OCI-LY7 (cell line): ENCODE measurements around the gene FCMR. TPM values are rescaled to one million over a fixed set of nuclear protein-coding genes. Genes with fewer than 3 reads are reported as not detected.
A peak's percentile ranks its signal among the peaks of the same experiment; 100 is the strongest.

Experiments
- BruUV-seq: library from RNA; stranded (reverse); fragments of 400-500 nt; replicated peaks from 2 replicates; lab custom pipeline; 2021; lab: Mats Ljungman, UMichigan
- CTCF ChIA-PET: fragments of 300-600 bp; sonication (Branson Sonifier 250); formaldehyde crosslinking; loops from one replicate; lab custom pipeline; 2022; ENCODE audit warnings: antibody characterized with exemption; ENCODE audit not compliant: unreplicated experiment; lab: Charles Lee
- POLR2A ChIA-PET: fragments of 300-600 bp; sonication (Branson Sonifier 250); formaldehyde crosslinking; loops from one replicate; lab custom pipeline; 2022; ENCODE audit warnings: antibody characterized with exemption; lab: Charles Lee
- DNase-seq: peaks from one replicate; pipeline ENCODE4 v3.0.0-alpha.2; 2015; ENCODE audit warnings: low spot score
- H2AFZ ChIP-seq: fragments of 200-600 bp; sonication (generic), shearing (Covaris generic); 2 replicates; pipeline ENCODE4 v1.6.1; 2014; ENCODE audit warnings: mild to moderate bottlenecking, antibody characterized with exemption, low read length, moderate library complexity
- H3K27ac ChIP-seq: fragments of 200-600 bp; sonication (generic); 2 replicates; pipeline ENCODE4 v1.5.1; 2014; ENCODE audit warnings: mixed run types, low read depth, mild to moderate bottlenecking, moderate library complexity, low read length, inconsistent platforms; ENCODE audit not compliant: poor library complexity, severe bottlenecking
- H3K36me3 ChIP-seq: fragments of 200-600 bp; sonication (generic); 2 replicates; pipeline ENCODE4 v1.6.1; 2014; ENCODE audit warnings: mild to moderate bottlenecking, antibody characterized with exemption, low read length, moderate library complexity, mixed read lengths; ENCODE audit not compliant: insufficient read depth
- H3K4me1 ChIP-seq: fragments of 200-600 bp; sonication (generic); 2 replicates; pipeline ENCODE4 v1.5.1; 2014; ENCODE audit warnings: mild to moderate bottlenecking, low read length; ENCODE audit not compliant: insufficient read depth, poor library complexity, severe bottlenecking
- H3K4me2 ChIP-seq: fragments of 200-600 bp; sonication (generic); 2 replicates; pipeline ENCODE4 v1.6.1; 2014; ENCODE audit warnings: mild to moderate bottlenecking, low read length
- H3K4me3 ChIP-seq: fragments of 200-600 bp; sonication (generic); 2 replicates; pipeline ENCODE4 v1.5.1; 2014; ENCODE audit warnings: mild to moderate bottlenecking, low read depth, low read length; ENCODE audit not compliant: poor library complexity, severe bottlenecking
- H3K79me2 ChIP-seq: fragments of 200-600 bp; sonication (generic); 2 replicates; pipeline ENCODE4 v1.6.1; 2016; ENCODE audit warnings: low read depth, mild to moderate bottlenecking, low read length, moderate library complexity, mixed read lengths; ENCODE audit not compliant: insufficient read depth
- H3K9me2 ChIP-seq: fragments of 200-600 bp; sonication (generic); 2 replicates; pipeline ENCODE4 v1.6.1; 2016; ENCODE audit warnings: mild to moderate bottlenecking, low read length, mixed read lengths; ENCODE audit not compliant: insufficient read depth
- H3K9me3 ChIP-seq: fragments of 200-600 bp; sonication (generic); 2 replicates; pipeline ENCODE4 v1.6.1; 2014; ENCODE audit warnings: mild to moderate bottlenecking, mixed run types, low read length, mixed read lengths
- H4K20me1 ChIP-seq: fragments of 200-600 bp; sonication (generic); 2 replicates; pipeline ENCODE4 v1.6.1; 2014; ENCODE audit warnings: mild to moderate bottlenecking, antibody characterized with exemption, low read length, moderate library complexity, mixed read lengths; ENCODE audit not compliant: insufficient read depth
- EZH2phosphoT487 ChIP-seq: fragments of 200-600 bp; sonication (generic); IDR thresholded peaks from 2 replicates; pipeline ENCODE4 v1.6.1; 2018; ENCODE audit warnings: low read depth, borderline replicate concordance, mild to moderate bottlenecking, mixed run types, antibody characterized with exemption, low read length, moderate library complexity, mixed read lengths
- intact Hi-C: fragments of 100-400 bp; cut with micrococcal nuclease; formaldehyde crosslinking; loops from one replicate; pipeline ENCODE4 v1.10.0; 2022; ENCODE audit not compliant: unreplicated experiment
- total RNA-seq, 2 experiments: library from RNA; depleted of rRNA in 1 of 2; stranded (reverse); fragments of >200 nt in 1 of 2; shearing (Covaris generic) in 1 of 2; gene quantifications; 2 replicates each; pipeline ENCODE4 v1.2.3, GENCODE V29; 2014 to 2022
- TF ChIP-seq, protein P1 (sequence below): fragments of 200-600 bp; sonication (generic); conservative IDR thresholded peaks from 2 replicates; pipeline ENCODE4 v1.5.1; 2014; ENCODE audit warnings: mild to moderate bottlenecking, antibody characterized with exemption, low read length, moderate library complexity, mixed read lengths

The FCMR gene
- total RNA-seq, 2 experiments from 2014 or later = 5.2 to 9.2 TPM

- no peak for TF ChIP-seq EZH2phosphoT487
- TF ChIP-seq, protein P1, sequence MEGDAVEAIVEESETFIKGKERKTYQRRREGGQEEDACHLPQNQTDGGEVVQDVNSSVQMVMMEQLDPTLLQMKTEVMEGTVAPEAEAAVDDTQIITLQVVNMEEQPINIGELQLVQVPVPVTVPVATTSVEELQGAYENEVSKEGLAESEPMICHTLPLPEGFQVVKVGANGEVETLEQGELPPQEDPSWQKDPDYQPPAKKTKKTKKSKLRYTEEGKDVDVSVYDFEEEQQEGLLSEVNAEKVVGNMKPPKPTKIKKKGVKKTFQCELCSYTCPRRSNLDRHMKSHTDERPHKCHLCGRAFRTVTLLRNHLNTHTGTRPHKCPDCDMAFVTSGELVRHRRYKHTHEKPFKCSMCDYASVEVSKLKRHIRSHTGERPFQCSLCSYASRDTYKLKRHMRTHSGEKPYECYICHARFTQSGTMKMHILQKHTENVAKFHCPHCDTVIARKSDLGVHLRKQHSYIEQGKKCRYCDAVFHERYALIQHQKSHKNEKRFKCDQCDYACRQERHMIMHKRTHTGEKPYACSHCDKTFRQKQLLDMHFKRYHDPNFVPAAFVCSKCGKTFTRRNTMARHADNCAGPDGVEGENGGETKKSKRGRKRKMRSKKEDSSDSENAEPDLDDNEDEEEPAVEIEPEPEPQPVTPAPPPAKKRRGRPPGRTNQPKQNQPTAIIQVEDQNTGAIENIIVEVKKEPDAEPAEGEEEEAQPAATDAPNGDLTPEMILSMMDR = no peak
- H3K4me3 ChIP-seq = no peak overlapping the region
- no TSS peak for BruUV-seq
- intact Hi-C loops = no loop called here
- H3K9me2 ChIP-seq = no peaks in the 10 kb centered on the region
- H2AFZ ChIP-seq = no peak overlapping the region
- POLR2A ChIA-PET = interaction anchor here (1.8 kb wide), 1 partner anchor 9 kb away, joined by 3 read pairs; no protein-coding TSS in a partner anchor
- no peak overlapping the region for H3K27ac ChIP-seq
- no peaks in the 10 kb centered on the region for H3K36me3 ChIP-seq
- H3K9me3 ChIP-seq = no peaks in the 10 kb centered on the region
- no peak overlapping the region for H3K4me2 ChIP-seq
- H3K79me2 ChIP-seq = no peaks in the 10 kb centered on the region
- H4K20me1 ChIP-seq = no peaks in the 10 kb centered on the region
- CTCF ChIA-PET = no interaction called here
- DNase-seq = no peak
- H3K4me1 ChIP-seq = peaks cover 16% of the 10 kb centered on the region
Observed at GRCh38 chr1:206907304-206907991, 14.3 kb downstream of the FCMR start.

DNA sequence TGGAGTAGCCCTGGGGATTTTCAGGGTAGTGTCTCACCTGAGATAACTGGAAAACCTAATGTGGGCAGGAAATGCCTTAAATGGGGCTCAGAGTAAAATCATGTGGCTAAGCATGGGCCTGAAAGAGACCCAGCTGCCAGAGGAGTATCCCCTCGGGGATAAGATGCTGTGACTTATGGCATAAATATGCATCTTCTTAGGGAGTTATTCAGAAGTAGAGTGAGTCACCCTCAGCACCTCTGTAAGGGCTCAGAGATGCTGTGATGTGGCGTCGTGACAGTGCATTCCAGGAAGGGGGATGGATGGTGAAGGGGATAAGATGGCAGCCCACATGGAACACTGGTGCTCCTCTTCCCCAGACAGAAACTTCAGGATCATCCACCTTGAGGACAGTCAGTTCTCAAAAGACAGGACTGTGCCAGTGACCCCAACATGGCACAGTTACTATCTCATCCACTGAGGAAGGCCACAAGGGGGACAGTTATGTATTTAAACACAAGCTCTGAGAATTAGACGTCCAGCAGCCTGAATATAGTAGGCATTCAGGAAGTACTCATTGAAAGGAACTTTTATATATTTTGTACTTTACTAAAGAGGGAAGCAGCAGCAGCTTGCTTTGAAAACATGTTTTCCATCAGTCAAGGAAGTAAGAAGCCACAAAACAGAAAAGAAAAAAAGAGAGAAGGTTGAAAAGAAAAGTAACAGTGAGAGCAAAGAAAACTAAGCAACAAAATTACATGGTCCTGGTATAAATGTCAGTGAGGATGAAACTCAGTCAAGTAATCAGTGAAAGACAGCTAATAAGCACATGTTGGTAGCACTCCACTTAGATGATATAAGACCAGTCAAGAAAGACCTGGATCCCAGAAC is 16.2 kb downstream of the FCMR start:
- no peaks in the 10 kb centered on the region for H3K36me3 ChIP-seq
- peak; percentile 70 for DNase-seq
- ChIA-PET POLR2A (interaction anchor here (0.5 to 1.2 kb wide), 3 partner anchors 35 to 270 kb away, joined by 3 read pairs; partner anchors contain the start of gene DYRK3), CTCF (no interaction called here)
- peaks cover 16% of the 10 kb centered on the region for H3K4me1 ChIP-seq
- intact Hi-C loops = no loop called here
- H4K20me1 ChIP-seq = no peaks in the 10 kb centered on the region
- peak overlapping the region; percentile 49 for H3K4me2 ChIP-seq
- H3K27ac ChIP-seq = no peak overlapping the region
- H3K4me3 ChIP-seq = no peak overlapping the region
- no peaks in the 10 kb centered on the region for H3K9me2 ChIP-seq
- no TSS peak for BruUV-seq
- no peak for TF ChIP-seq EZH2phosphoT487
- TF ChIP-seq, protein P1 = no peak
- no peaks in the 10 kb centered on the region for H3K79me2 ChIP-seq
- H3K9me3 ChIP-seq = no peaks in the 10 kb centered on the region
- peak overlapping the region; percentile 18; the same call in 1 of the 2 replicates for H2AFZ ChIP-seq
